Stomach (tissue), 9 donors: ENCODE data around the gene HHIP. TPM values are rescaled to one million over a fixed set of nuclear protein-coding genes. Genes with fewer than 3 reads are reported as not detected.

Source experiments
- DNase-seq, 2 donors: peaks; one replicate each; pipeline versions ENCODE4 v3.0.0 to v3.0.0-alpha.2; 2013 to 2019
- H3K27ac ChIP-seq, 5 donors: fragments of 200-600 bp in 4 of 5; sonication (generic) in 4 of 5; one replicate each; pipeline ENCODE4 v1.5.1; 2013 to 2019; ENCODE audit warnings: mild to moderate bottlenecking in 1 of 5, moderate library complexity in 1 of 5
- H3K27me3 ChIP-seq, 3 donors: fragments of 200-600 bp; sonication (generic); one replicate each; pipeline ENCODE4 v1.5.1; 2017 to 2019; ENCODE audit warnings: mixed run types in 1 of 3
- H3K36me3 ChIP-seq, 4 donors: fragments of 200-600 bp; sonication (generic); 1 replicate in 3 of 4; 2 replicates in 1 of 4; pipeline ENCODE4 v1.5.1; 2016 to 2019
- H3K4me1 ChIP-seq, 4 donors: fragments of 200-600 bp; sonication (generic); one replicate each; pipeline ENCODE4 v1.5.1; 2016 to 2019
- H3K4me3 ChIP-seq, 4 donors: fragments of 200-600 bp; sonication (generic) in 3 of 4; one replicate each; pipeline ENCODE4 v1.5.1; 2016 to 2019; ENCODE audit warnings: mild to moderate bottlenecking in 1 of 4
- H3K9me3 ChIP-seq, 4 donors: fragments of 200-600 bp; sonication (generic); one replicate each; pipeline ENCODE4 v1.5.1; 2016 to 2019
- CTCF ChIP-seq, 7 experiments: fragments of 450-650 bp in 4 of 7; fragments of 200-600 bp in 3 of 7; sonication (generic) in 3 of 7; IDR thresholded peaks; one replicate each; pipeline ENCODE4 v1.5.1; 2016 to 2019; ENCODE audit warnings: antibody characterized with exemption in 7 of 7, control low read depth in 2 of 7, mild to moderate bottlenecking in 1 of 7
- EP300 ChIP-seq: sonication (generic); formaldehyde crosslinking; IDR thresholded peaks from one replicate; pipeline ENCODE4 v1.6.1; 2017; ENCODE audit warnings: antibody characterized with exemption
- POLR2A ChIP-seq, 4 donors: fragments of 450-650 bp; IDR thresholded peaks; one replicate each; pipeline ENCODE4 v1.6.1; 2016; ENCODE audit warnings: antibody characterized with exemption in 4 of 4, control low read depth in 2 of 4, mild to moderate bottlenecking in 1 of 4, moderate library complexity in 1 of 4
- POLR2AphosphoS5 ChIP-seq, 3 donors: sonication (generic); formaldehyde crosslinking; IDR thresholded peaks; one replicate each; pipeline ENCODE4 v1.6.1; 2016; ENCODE audit warnings: antibody characterized with exemption in 3 of 3
- WGBS, 5 donors: extraction: QIAGEN DNeasy Blood & Tissue Kit in 3 of 5; methylation state at CpG; one replicate each; pipeline versions ENCODE4 v1.1.5 to v1.1.7; 2013 to 2018; 5-methylcytosine and 5-hydroxymethylcytosine counted together
- intact Hi-C: fragments of 100-400 bp; cut with DNase I; formaldehyde crosslinking; loops from one replicate; pipeline ENCODE4 v1.15.1; 2023; ENCODE audit warnings: low total_unique reads
- polyA plus RNA-seq, 3 donors: library from polyadenylated mRNA; stranded (reverse); fragments of 200-250 nt; gene quantifications; one replicate each; pipeline ENCODE4 v1.2.3, GENCODE V29; 2013
- total RNA-seq, 5 donors: library from RNA; depleted of rRNA; stranded (reverse); fragments of >200 nt; gene quantifications; one replicate each; pipeline versions ENCODE4 v1.1.0 to v1.2.3, GENCODE V29; 2014 to 2016
- donor health status: healthy with polysubstance abuse.
- donor health status: Bipolar disorder and iron deficiency.
- donor health status: healthy.

The HHIP gene
- total and polyA plus RNA-seq, 8 donors: 0.29 to 33.0 (median 3.5) TPM; not detected in 1

DNA sequence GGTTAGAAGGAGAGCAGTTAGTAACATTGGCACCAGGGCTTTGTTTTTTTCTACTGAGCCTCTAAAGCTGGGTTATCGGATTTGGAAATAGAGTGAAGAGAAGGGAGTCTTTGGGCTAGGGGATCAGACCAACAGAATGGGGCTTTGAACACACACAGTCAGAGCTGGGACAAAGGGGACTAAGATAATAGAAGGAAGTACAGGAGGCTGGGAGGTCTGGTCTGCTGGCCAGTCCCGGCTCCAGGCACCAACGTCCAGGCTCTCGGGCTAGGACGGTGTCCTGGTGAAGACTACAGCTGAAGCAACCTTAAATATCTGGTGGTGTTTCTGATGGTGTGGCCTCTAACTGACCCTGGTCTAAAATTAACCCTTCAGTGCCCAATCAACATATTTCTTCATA, 57.5 kb downstream of the HHIP start:
- 72 to 91% (median 81%) methylated on average over 5 of the region's 5 CpGs for WGBS, 5 donors
- no peak overlapping the region for H3K27ac ChIP-seq
- H3K36me3 ChIP-seq: no peaks in the 10 kb centered on the region
- H3K9me3 ChIP-seq: no peaks in the 10 kb centered on the region
- TF ChIP-seq POLR2A (IDR thresholded peaks at IDR 0.05) (no peak), CTCF (IDR thresholded peaks at IDR 0.05) (no peak), POLR2AphosphoS5 (IDR thresholded peaks at IDR 0.05) (no peak)
- no peak for DNase-seq
- H3K27me3 ChIP-seq: no peaks in the 10 kb centered on the region
- H3K4me3 ChIP-seq: no peak overlapping the region
- intact Hi-C loops: no loop called here
- H3K4me1 ChIP-seq: no peaks in the 10 kb centered on the region

DNA sequence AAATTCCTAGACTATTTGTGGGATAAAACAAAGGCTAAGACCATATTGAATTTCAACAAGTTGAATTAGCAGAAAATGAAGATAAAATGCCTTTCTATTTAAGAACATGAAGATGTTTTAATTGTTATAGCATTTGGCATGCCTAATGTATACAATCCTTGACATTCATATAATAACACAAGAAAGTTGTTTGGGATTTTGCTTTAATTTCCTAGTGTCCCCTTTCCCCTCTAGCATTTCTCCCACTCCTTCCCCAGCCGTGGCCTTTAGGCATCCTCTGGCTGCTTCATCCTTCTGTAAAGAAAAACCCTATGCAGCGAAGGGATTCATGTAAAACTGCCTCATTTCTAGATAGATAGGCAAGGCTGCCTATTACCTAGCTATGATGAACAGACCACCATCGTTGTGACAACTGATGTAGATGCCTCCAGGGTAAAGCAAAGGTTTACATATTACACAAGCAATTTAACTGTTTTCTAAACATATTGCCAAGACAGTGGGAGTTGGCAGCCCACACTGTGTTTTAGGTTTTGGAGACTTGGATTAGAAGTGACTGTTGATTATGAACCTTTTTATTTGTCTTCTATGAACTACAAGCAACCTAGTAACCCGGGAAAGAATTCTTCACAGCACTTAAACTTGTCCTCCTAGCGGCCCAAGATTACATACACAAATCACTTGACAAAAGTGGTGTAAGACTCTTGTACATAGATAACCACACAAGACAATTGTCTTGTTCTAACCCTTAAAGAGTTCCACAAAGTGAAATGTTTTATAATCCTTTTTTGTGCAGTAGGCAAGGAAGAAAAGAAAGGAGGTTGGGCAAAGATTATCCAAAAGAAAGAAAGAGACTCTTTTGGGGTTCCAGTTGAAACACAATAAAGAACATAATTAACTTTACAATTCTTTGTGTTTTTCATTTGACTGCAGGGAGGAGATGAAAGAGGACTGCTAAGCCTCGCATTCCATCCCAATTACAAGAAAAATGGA, 59.9 kb downstream of the HHIP start:
- WGBS, 5 donors: 30 to 48% (median 42%) methylated on average over 6 of the region's 6 CpGs
- H3K4me1 ChIP-seq: no peaks in the 10 kb centered on the region
- H3K36me3 ChIP-seq: no peaks in the 10 kb centered on the region
- no peaks in the 10 kb centered on the region for H3K9me3 ChIP-seq
- no peaks in the 10 kb centered on the region for H3K27me3 ChIP-seq
- H3K4me3 ChIP-seq: no peak overlapping the region
- no peak for DNase-seq
- TF ChIP-seq CTCF (IDR thresholded peaks at IDR 0.05) (no peak), POLR2AphosphoS5 (IDR thresholded peaks at IDR 0.05) (no peak), EP300 (no peak), POLR2A (IDR thresholded peaks at IDR 0.05) (no peak)
- intact Hi-C loops: no loop called here
- H3K27ac ChIP-seq: no peak overlapping the region

GRCh38 chr4:144709159-144709558, 63.2 kb downstream of the HHIP start:
- DNase-seq: no peak
- no peaks in the 10 kb centered on the region for H3K9me3 ChIP-seq
- no peak for TF ChIP-seq EP300
- TF ChIP-seq POLR2AphosphoS5 (IDR thresholded peaks at IDR 0.05): no peak
- TF ChIP-seq CTCF (IDR thresholded peaks at IDR 0.05): no peak
- no peak for TF ChIP-seq POLR2A (IDR thresholded peaks at IDR 0.05)
- no peak overlapping the region for H3K4me3 ChIP-seq
- no peaks in the 10 kb centered on the region for H3K27me3 ChIP-seq
- intact Hi-C loops: no loop called here
- 58 to 89% (median 68%) methylated on average over 2 of the region's 2 CpGs for WGBS, 5 donors
- H3K27ac ChIP-seq: no peak overlapping the region
- H3K4me1 ChIP-seq: no peaks in the 10 kb centered on the region
- H3K36me3 ChIP-seq: no peaks in the 10 kb centered on the region

GRCh38 chr4:144709793-144710525, 64.0 kb downstream of the HHIP start:
- TF ChIP-seq CTCF (IDR thresholded peaks at IDR 0.05) (no peak), EP300 (no peak)
- H3K4me1 ChIP-seq: no peaks in the 10 kb centered on the region
- no peaks in the 10 kb centered on the region for H3K27me3 ChIP-seq
- H3K4me3 ChIP-seq: no peak overlapping the region
- DNase-seq: no peak
- WGBS, 5 donors: 75 to 87% (median 84%) methylated on average over 5 of the region's 5 CpGs
- no peak overlapping the region for H3K27ac ChIP-seq
- H3K36me3 ChIP-seq: no peaks in the 10 kb centered on the region
- no peaks in the 10 kb centered on the region for H3K9me3 ChIP-seq
- intact Hi-C loops: no loop called here
